Measurements from ENCODE around the gene ULK4.
"Not testable (repeated sequence)": the region's sequence is repeated elsewhere in the genome, so short reads cannot be mapped to it uniquely, and the experiment has no call there.

The ULK4 gene

DNA sequence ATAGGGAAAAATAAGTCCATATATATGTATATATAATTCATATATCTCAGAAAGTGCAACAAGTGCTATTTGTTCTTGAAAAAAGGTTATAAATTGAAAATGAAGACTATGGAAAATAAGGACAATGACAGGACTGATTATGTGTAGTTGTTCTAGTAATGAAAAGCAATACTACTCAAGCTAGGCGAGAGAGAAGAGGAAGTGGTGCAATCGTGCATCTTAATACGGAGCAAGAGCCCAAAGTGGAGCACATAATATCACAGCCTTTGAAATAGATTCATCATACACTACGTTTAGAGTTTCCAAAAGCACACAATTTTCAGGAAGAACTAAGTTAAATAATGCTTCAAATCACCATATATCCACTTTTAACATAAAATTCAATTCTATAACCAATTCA, 87.9 kb downstream of the ULK4 start:
- H3K4me1 ChIP-seq (ENCODE audit: control insufficient read depth, insufficient read depth, low read length) = no peaks in the 10 kb centered on the region
- WGBS, 2 experiments = 83 to 95% methylated on average over 4 of the region's 4 CpGs
- H3K27ac ChIP-seq (ENCODE audit: insufficient read depth, low read depth, low read length, poor library complexity, severe bottlenecking) = no peak overlapping the region
- no peak overlapping the region for H3K4me3 ChIP-seq (ENCODE audit: insufficient read depth, low read depth, low read length)
- no peaks in the 10 kb centered on the region for H3K36me3 ChIP-seq (ENCODE audit: control insufficient read depth, insufficient read depth, low read length)
- no peaks in the 10 kb centered on the region for H3K27me3 ChIP-seq (ENCODE audit: control insufficient read depth, insufficient read depth, low read length, poor library complexity, severe bottlenecking)
- H3K9me3 ChIP-seq (ENCODE audit: control insufficient read depth, low read length) = no peaks in the 10 kb centered on the region

DNA sequence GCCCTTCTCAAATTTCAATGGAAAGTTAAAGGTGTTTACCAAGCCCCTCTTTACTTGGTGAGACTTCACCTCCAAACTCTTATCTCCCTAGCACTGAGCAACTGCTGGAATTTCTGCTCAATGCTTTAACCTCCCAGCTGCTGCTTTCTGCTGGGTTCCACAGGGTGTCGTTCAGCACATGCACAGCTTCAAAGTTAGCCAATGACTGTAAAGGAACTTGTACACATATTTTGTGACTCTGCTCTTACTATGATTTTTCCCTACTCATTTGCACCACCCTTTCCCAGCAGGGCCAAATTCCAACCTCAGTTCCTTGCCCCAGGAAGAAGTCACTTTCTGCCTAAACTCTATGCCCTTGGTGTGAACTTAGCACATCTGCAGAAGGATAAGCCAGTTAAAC, 89.7 kb downstream of the ULK4 start:
- no peaks in the 10 kb centered on the region for H3K9me3 ChIP-seq (ENCODE audit: control insufficient read depth, low read length)
- no peaks in the 10 kb centered on the region for H3K36me3 ChIP-seq (ENCODE audit: control insufficient read depth, insufficient read depth, low read length)
- H3K27me3 ChIP-seq (ENCODE audit: control insufficient read depth, insufficient read depth, low read length, poor library complexity, severe bottlenecking) = no peaks in the 10 kb centered on the region
- no peak overlapping the region for H3K4me3 ChIP-seq (ENCODE audit: insufficient read depth, low read depth, low read length)
- H3K27ac ChIP-seq (ENCODE audit: insufficient read depth, low read depth, low read length, poor library complexity, severe bottlenecking) = no peak overlapping the region
- no peaks in the 10 kb centered on the region for H3K4me1 ChIP-seq (ENCODE audit: control insufficient read depth, insufficient read depth, low read length)
- WGBS, 2 experiments = 87 to 94% methylated on average over 1 of the region's 1 CpG

DNA sequence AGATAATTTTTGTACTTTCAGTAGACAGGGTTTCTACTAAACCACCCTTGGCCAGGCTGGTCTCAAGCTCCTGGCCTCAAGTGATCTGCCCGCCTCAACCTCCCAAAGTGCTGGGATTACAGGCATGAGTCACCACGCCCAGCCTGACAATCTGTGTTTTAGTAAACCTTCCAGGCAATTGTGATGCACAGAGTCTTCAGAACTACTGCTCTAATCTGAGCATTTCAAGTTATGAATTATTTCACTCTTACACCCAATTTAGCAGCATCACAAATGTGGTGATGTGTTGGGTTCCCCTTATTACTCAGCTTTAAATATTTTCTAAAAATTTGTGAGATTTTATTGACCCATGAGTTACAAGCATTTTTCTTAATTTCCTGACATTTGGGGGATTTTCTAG, 94.4 kb downstream of the ULK4 start:
- H3K27ac ChIP-seq (ENCODE audit: insufficient read depth, low read depth, low read length, poor library complexity, severe bottlenecking) = no peak overlapping the region
- H3K4me1 ChIP-seq (ENCODE audit: control insufficient read depth, insufficient read depth, low read length) = no peaks in the 10 kb centered on the region
- H3K36me3 ChIP-seq (ENCODE audit: control insufficient read depth, insufficient read depth, low read length) = no peaks in the 10 kb centered on the region
- no peaks in the 10 kb centered on the region for H3K9me3 ChIP-seq (ENCODE audit: control insufficient read depth, low read length)
- 94 to 97% methylated on average over 2 of the region's 2 CpGs for WGBS, 2 experiments
- H3K4me3 ChIP-seq (ENCODE audit: insufficient read depth, low read depth, low read length) = no peak overlapping the region
- H3K27me3 ChIP-seq (ENCODE audit: control insufficient read depth, insufficient read depth, low read length, poor library complexity, severe bottlenecking) = no peaks in the 10 kb centered on the region

DNA sequence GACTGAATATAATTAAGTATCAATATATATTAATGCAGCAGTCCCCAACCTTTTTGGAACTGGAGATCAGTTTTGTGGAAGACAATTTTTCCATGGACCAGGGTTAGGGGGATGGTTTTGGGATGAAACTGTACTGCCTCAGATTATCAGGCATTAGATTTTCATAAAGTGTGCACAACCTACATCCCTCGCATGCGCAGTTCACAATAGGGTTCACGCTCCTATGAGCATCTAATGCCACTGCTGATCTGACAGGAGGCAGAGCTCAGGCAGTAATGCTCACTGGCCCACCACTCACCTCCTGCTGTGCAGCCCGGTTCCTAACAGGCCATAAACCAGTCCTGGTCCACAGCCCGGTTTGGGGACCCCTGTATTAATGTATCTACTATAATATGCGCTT, 95.6 kb downstream of the ULK4 start:
- 95 to 96% methylated on average over 6 of the region's 6 CpGs for WGBS, 2 experiments
- Histone ChIP-seq H3K27me3 (ENCODE audit: control insufficient read depth, insufficient read depth, low read length, poor library complexity, severe bottlenecking) (no peaks in the 10 kb centered on the region), H3K27ac (ENCODE audit: insufficient read depth, low read depth, low read length, poor library complexity, severe bottlenecking) (no peak overlapping the region), H3K4me1 (ENCODE audit: control insufficient read depth, insufficient read depth, low read length) (no peaks in the 10 kb centered on the region), H3K4me3 (ENCODE audit: insufficient read depth, low read depth, low read length) (no peak overlapping the region), H3K9me3 (ENCODE audit: control insufficient read depth, low read length) (no peaks in the 10 kb centered on the region), H3K36me3 (ENCODE audit: control insufficient read depth, insufficient read depth, low read length) (no peaks in the 10 kb centered on the region)

DNA sequence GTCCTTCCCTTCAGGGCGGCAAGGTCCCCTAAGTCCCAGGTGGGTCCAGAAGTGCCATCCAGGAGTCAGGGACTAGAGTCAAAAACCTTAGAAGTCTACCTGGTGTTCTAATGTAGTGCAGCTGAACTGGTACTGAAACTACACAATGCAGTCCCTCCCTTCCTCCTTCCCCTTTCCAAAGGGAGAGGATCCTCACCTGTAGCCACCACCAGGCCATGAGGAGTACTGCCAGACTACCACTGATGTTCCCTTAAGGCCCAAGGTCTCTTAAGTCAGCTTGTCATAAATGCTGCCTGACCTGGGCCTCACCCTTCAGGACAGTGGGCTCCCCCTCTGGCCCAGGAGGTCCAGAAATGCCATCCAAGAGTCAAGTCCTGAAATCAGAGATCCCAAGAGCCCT, 98.9 kb downstream of the ULK4 start:
- 94 to 100% methylated on average over 1 of the region's 1 CpG for WGBS, 2 experiments
- H3K9me3 ChIP-seq (ENCODE audit: control insufficient read depth, low read length) = no peaks in the 10 kb centered on the region
- H3K27me3 ChIP-seq (ENCODE audit: control insufficient read depth, insufficient read depth, low read length, poor library complexity, severe bottlenecking) = no peaks in the 10 kb centered on the region
- no peak overlapping the region for H3K27ac ChIP-seq (ENCODE audit: insufficient read depth, low read depth, low read length, poor library complexity, severe bottlenecking)
- no peak overlapping the region for H3K4me3 ChIP-seq (ENCODE audit: insufficient read depth, low read depth, low read length)
- H3K36me3 ChIP-seq (ENCODE audit: control insufficient read depth, insufficient read depth, low read length) = no peaks in the 10 kb centered on the region
- H3K4me1 ChIP-seq (ENCODE audit: control insufficient read depth, insufficient read depth, low read length) = no peaks in the 10 kb centered on the region

DNA sequence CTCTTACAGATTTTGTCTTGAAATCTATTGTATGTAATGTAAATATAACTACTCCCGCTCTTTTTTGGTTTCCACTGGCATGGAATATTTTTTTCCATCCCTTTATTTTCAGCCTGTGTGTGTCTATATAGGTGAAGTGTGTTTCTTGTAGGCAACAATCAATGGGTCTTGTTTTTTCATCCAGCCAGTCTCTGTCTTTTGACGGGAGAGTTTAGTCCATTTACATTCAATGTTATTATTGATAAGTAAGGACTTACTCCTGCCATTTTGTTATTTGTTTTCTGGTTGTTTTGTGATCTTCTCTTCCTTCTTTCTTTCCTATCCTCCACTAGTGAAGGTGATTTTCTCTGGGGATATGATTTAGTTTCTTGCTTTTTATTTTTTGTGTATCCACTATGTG, 101.4 kb downstream of the ULK4 start:
- not testable (repeated sequence) for H3K4me3 ChIP-seq (ENCODE audit: insufficient read depth, low read depth, low read length); H3K27ac ChIP-seq (ENCODE audit: insufficient read depth, low read depth, low read length, poor library complexity, severe bottlenecking); H3K4me1 ChIP-seq (ENCODE audit: control insufficient read depth, insufficient read depth, low read length); H3K36me3 ChIP-seq (ENCODE audit: control insufficient read depth, insufficient read depth, low read length); H3K9me3 ChIP-seq (ENCODE audit: control insufficient read depth, low read length); H3K27me3 ChIP-seq (ENCODE audit: control insufficient read depth, insufficient read depth, low read length, poor library complexity, severe bottlenecking)
- WGBS, 2 experiments = 92 to 100% methylated on average over 1 to 2 of the region's 2 CpGs

DNA sequence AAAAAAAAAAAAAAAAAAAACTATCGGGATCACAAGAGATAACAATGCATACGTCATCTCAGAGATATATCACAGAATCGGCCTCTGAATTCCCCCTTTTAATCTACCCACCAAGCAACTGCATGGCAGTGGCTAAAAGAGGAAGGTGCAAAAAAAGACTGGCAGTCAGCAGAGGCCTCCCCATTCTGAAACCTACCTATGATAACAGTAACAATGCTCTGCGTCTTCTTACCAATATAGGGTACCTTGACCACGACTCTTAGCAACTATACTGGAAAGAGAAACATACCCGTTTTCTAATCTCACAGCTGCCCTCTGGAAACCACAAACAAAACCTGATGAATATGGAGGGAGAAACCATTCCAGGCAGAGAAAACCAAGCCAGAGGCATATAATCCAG, 106.9 kb downstream of the ULK4 start:
- Histone ChIP-seq H3K27me3 (ENCODE audit: control insufficient read depth, insufficient read depth, low read length, poor library complexity, severe bottlenecking) (no peaks in the 10 kb centered on the region), H3K9me3 (ENCODE audit: control insufficient read depth, low read length) (no peaks in the 10 kb centered on the region), H3K36me3 (ENCODE audit: control insufficient read depth, insufficient read depth, low read length) (no peaks in the 10 kb centered on the region), H3K4me3 (ENCODE audit: insufficient read depth, low read depth, low read length) (no peak overlapping the region), H3K4me1 (ENCODE audit: control insufficient read depth, insufficient read depth, low read length) (no peaks in the 10 kb centered on the region), H3K27ac (ENCODE audit: insufficient read depth, low read depth, low read length, poor library complexity, severe bottlenecking) (no peak overlapping the region)
- 87% methylated on average over 6 of the region's 6 CpGs for WGBS, 2 experiments

DNA sequence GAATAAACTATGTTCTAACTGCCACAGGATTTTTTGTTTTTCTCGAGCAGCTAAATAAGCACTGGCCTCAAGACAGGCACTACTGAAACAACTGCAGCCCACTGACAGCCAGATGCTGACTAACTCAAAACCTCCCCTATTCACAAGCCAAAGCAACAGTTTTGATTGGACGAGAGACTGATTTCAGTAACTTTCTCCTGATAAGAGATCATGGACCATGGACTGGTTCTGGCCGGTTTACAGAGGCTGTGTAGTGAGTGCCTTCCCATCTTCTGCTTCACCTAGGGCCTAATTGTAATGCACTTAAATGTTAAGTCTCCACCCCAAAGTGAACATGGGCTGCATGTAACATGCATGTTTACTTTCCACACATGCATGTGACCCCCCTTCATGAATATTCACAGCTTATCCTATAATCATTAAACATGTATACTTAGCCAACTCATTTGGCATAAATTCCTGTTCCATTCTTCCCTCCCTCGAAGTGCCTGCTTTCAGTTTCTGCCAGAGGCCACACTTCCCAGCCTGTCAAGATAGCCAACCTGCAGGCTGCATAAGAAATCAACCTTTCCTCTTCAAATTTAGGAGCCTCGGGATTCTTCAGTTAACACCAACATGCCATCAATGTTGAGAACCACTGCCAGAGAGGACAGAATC, 108.2 kb downstream of the ULK4 start:
- no peaks in the 10 kb centered on the region for H3K36me3 ChIP-seq (ENCODE audit: control insufficient read depth, insufficient read depth, low read length)
- H3K27ac ChIP-seq (ENCODE audit: insufficient read depth, low read depth, low read length, poor library complexity, severe bottlenecking) = no peak overlapping the region
- no peak overlapping the region for H3K4me3 ChIP-seq (ENCODE audit: insufficient read depth, low read depth, low read length)
- 94 to 95% methylated on average over 5 of the region's 5 CpGs for WGBS, 2 experiments
- no peaks in the 10 kb centered on the region for H3K27me3 ChIP-seq (ENCODE audit: control insufficient read depth, insufficient read depth, low read length, poor library complexity, severe bottlenecking)
- H3K4me1 ChIP-seq (ENCODE audit: control insufficient read depth, insufficient read depth, low read length) = no peaks in the 10 kb centered on the region
- H3K9me3 ChIP-seq (ENCODE audit: control insufficient read depth, low read length) = no peaks in the 10 kb centered on the region

DNA sequence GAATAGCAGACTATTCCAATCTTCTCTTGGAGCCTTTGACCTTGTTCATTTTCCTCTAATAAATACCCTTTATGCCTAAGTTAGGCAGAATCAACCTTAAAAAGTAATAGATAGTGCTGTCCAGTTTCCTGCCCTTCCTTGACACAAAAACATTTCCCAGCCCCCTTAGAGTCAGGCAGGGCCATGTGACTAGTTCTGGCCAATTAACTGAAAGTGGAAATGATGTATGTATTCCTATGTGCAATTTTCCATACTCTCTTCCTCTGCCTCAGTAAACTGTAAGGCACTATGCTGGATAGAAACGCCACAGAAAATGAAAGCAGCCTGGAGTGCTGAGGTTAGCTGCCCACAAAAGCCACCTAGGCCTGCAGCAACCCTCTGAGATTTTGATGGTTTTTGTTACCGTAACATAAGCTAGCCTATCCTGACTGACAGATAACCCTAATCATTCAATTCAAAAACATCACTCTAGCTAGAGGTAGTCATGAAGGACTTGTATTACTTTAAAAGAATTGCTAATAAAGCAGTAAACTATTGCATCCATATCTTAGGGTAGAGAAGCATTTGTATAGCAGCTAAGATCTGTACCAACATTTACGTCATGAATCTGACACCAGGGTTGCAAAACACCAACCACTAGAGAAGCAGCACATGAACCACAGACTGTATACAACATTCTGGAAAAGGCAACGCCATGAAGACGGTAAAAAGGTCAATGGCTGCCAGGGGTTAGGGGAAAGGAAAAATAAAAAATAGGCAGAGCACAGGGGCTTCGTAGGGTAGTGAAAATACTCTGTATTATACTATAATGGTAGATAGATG, 112.9 kb downstream of the ULK4 start:
- WGBS, 2 experiments = 95 to 98% methylated on average over 5 of the region's 6 CpGs
- Histone ChIP-seq H3K36me3 (ENCODE audit: control insufficient read depth, insufficient read depth, low read length) (no peaks in the 10 kb centered on the region), H3K4me1 (ENCODE audit: control insufficient read depth, insufficient read depth, low read length) (no peaks in the 10 kb centered on the region), H3K27ac (ENCODE audit: insufficient read depth, low read depth, low read length, poor library complexity, severe bottlenecking) (no peak overlapping the region), H3K4me3 (ENCODE audit: insufficient read depth, low read depth, low read length) (no peak overlapping the region), H3K27me3 (ENCODE audit: control insufficient read depth, insufficient read depth, low read length, poor library complexity, severe bottlenecking) (no peaks in the 10 kb centered on the region), H3K9me3 (ENCODE audit: control insufficient read depth, low read length) (no peaks in the 10 kb centered on the region)

DNA sequence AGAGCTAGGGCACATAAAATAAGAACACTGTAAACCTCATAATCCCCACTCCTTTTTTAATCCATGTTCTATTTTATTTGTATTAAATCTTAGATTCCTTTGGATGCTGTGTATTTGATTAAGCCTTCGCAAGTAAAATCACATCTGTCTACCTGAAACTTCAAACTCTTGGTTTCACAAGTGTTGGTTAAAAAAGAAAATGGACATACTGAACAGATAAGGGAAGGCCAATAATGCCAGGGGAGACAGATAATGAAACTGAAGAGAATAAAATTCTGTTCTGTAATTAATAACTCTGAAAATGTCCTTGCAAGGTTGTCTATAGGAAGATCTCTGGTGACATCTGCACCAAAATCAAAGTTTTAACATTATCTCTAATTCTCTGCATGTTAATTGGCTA, 114.2 kb downstream of the ULK4 start:
- no peaks in the 10 kb centered on the region for H3K9me3 ChIP-seq (ENCODE audit: control insufficient read depth, low read length)
- H3K4me1 ChIP-seq (ENCODE audit: control insufficient read depth, insufficient read depth, low read length) = no peaks in the 10 kb centered on the region
- H3K27ac ChIP-seq (ENCODE audit: insufficient read depth, low read depth, low read length, poor library complexity, severe bottlenecking) = no peak overlapping the region
- H3K4me3 ChIP-seq (ENCODE audit: insufficient read depth, low read depth, low read length) = no peak overlapping the region
- H3K27me3 ChIP-seq (ENCODE audit: control insufficient read depth, insufficient read depth, low read length, poor library complexity, severe bottlenecking) = no peaks in the 10 kb centered on the region
- no peaks in the 10 kb centered on the region for H3K36me3 ChIP-seq (ENCODE audit: control insufficient read depth, insufficient read depth, low read length)
- WGBS, 2 experiments = 100% methylated on average over 1 of the region's 1 CpG; no CpG with 5 or more reads in 1 of the 2 experiments
